ENCODE data around the gene ZMYND19. TPM values are rescaled to one million over a fixed set of nuclear protein-coding genes. Genes with fewer than 3 reads are reported as not detected.
A peak's percentile ranks its signal among the peaks of the same experiment; 100 is the strongest.
"Not testable (repeated sequence)": the region's sequence is repeated elsewhere in the genome, so short reads cannot be mapped to it uniquely, and the experiment has no call there.

Gene ZMYND19
- total RNA-seq, 1 donor from 2014 or later, result 34.4 TPM

DNA sequence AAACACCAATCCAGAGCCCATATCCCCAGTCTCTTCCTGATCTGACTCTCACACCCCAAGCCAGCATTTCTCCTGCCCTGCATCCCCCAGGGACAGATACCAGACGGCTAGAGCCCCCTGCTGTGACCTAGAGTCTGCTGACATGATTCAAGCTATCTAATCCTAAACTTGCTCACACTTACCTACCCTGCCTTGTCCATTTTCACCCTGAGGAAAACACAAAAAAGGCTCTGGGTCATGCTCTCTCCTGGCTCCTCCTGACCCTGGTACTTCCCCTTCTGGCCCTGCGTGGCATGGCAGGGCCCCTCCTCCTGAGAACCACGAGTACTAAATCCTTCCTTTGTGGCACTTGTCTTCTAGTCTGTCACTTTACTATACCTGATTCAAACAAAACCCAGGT lies 12.3 kb upstream of the ZMYND19 start:
- Histone ChIP-seq H3K4me2 (no peak overlapping the region), H3K4me3 (no peak overlapping the region), H3K36me3 (no peaks in the 10 kb centered on the region), H3K27me3 (peaks cover 28% of the 10 kb centered on the region), H3K79me2 (ENCODE audit: low read depth) (peaks cover 3% of the 10 kb centered on the region), H3F3A (ENCODE audit: low read depth) (peaks cover 14% of the 10 kb centered on the region), H4K20me1 (ENCODE audit: low read depth) (peaks cover 21% of the 10 kb centered on the region), H2AFZ (replicated peaks) (no peak overlapping the region), H3K9ac (no peak overlapping the region), H3K9me3 (ENCODE audit: low read depth) (no peaks in the 10 kb centered on the region), H3K4me1 (peaks cover 14% of the 10 kb centered on the region), H3K27ac (no peak overlapping the region)
- peak overlapping the region; percentile 39 for H3K4me3 Mint-ChIP-seq
- peak overlapping the region; percentile 35 for H3K27ac Mint-ChIP-seq
- TF ChIP-seq EZH2 (IDR thresholded peaks at IDR 0.05) (no peak), EZH2phosphoT487 (IDR thresholded peaks at IDR 0.05) (no peak)
- TF ChIP-seq, protein P1, sequence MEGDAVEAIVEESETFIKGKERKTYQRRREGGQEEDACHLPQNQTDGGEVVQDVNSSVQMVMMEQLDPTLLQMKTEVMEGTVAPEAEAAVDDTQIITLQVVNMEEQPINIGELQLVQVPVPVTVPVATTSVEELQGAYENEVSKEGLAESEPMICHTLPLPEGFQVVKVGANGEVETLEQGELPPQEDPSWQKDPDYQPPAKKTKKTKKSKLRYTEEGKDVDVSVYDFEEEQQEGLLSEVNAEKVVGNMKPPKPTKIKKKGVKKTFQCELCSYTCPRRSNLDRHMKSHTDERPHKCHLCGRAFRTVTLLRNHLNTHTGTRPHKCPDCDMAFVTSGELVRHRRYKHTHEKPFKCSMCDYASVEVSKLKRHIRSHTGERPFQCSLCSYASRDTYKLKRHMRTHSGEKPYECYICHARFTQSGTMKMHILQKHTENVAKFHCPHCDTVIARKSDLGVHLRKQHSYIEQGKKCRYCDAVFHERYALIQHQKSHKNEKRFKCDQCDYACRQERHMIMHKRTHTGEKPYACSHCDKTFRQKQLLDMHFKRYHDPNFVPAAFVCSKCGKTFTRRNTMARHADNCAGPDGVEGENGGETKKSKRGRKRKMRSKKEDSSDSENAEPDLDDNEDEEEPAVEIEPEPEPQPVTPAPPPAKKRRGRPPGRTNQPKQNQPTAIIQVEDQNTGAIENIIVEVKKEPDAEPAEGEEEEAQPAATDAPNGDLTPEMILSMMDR (IDR thresholded peaks at IDR 0.05), result no peak
- no peaks in the 10 kb centered on the region for H3K36me3 Mint-ChIP-seq
- peak; percentile 48 for DNase-seq (ENCODE audit: low spot score)
- no peaks in the 10 kb centered on the region for H3K9me3 Mint-ChIP-seq
- peaks cover 23% of the 10 kb centered on the region for H3K27me3 Mint-ChIP-seq (ENCODE audit: insufficient read depth, low read depth)
- H3K4me1 Mint-ChIP-seq, result peaks cover 29% of the 10 kb centered on the region

DNA sequence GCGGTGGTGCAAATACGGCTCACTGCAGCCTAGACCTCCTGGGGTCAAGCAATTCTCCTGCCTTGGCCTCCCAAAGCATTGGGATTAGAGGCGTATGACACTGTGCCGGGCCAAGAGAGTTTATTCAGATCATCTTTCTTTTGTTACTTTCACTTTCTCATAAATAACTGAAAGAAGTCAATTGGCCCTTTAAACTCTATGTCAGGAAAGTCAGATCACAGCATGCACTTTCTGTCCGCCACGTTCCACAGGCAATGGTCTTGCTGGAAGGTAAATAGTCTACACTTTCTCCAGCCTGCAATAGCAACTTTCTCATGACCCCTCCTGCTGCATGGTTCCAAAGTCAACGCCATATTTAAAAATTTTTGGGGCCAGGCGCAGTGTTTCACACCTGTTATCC lies 8.6 kb upstream of the ZMYND19 start:
- H3K36me3 ChIP-seq, result no peaks in the 10 kb centered on the region
- TF ChIP-seq EZH2phosphoT487 (IDR thresholded peaks at IDR 0.05) (no peak), EZH2 (IDR thresholded peaks at IDR 0.05) (no peak)
- TF ChIP-seq, protein P1 (IDR thresholded peaks at IDR 0.05), result no peak

DNA sequence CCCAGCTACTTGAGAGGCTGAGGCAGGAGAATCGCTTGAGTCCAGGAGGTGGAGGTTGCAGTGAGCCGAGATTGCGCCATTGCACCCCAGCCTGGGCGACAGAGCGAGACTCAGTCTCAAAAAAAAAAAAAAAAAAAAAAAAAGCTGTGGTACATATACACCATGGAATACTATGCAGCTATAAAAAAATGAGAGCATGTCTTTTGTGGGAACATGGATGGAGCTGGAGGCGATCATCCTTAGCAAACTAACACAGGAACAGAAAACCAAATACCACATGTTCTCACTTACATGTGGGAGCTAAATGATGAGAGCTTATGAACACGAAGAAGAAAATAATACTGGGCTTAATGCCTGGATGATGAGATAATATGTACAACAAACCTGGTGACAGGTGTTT lies 6.3 kb upstream of the ZMYND19 start:
- not testable (repeated sequence) for H2AFZ ChIP-seq (replicated peaks); H3K4me2 ChIP-seq; H4K20me1 ChIP-seq (ENCODE audit: low read depth); DNase-seq (ENCODE audit: low spot score); H3K4me3 ChIP-seq; H3F3A ChIP-seq (ENCODE audit: low read depth); H3K27ac Mint-ChIP-seq; H3K36me3 ChIP-seq; H3K27me3 ChIP-seq; H3K27ac ChIP-seq; H3K4me1 ChIP-seq; H3K36me3 Mint-ChIP-seq; H3K9me3 Mint-ChIP-seq; H3K27me3 Mint-ChIP-seq (ENCODE audit: insufficient read depth, low read depth); H3K79me2 ChIP-seq (ENCODE audit: low read depth); H3K9ac ChIP-seq; H3K9me3 ChIP-seq (ENCODE audit: low read depth); H3K4me3 Mint-ChIP-seq
- H3K4me1 Mint-ChIP-seq, result peaks cover 15% of the 10 kb centered on the region

More for the DNA sequence above, 8.6 kb upstream of the ZMYND19 start:
- Histone ChIP-seq H3K4me3 (no peak overlapping the region), H3K9me3 (ENCODE audit: low read depth) (no peaks in the 10 kb centered on the region), H3K27me3 (peaks cover 9% of the 10 kb centered on the region), H3K4me2 (no peak overlapping the region), H4K20me1 (ENCODE audit: low read depth) (peaks cover 3% of the 10 kb centered on the region), H2AFZ (replicated peaks) (no peak overlapping the region), H3K9ac (no peak overlapping the region), H3K79me2 (ENCODE audit: low read depth) (no peaks in the 10 kb centered on the region), H3K4me1 (no peaks in the 10 kb centered on the region), H3K27ac (no peak overlapping the region), H3F3A (ENCODE audit: low read depth) (peaks cover 11% of the 10 kb centered on the region)
- Mint-ChIP-seq H3K36me3 (no peaks in the 10 kb centered on the region), H3K4me3 (no peak overlapping the region), H3K27me3 (ENCODE audit: insufficient read depth, low read depth) (peaks cover 18% of the 10 kb centered on the region), H3K9me3 (no peaks in the 10 kb centered on the region), H3K27ac (no peak overlapping the region), H3K4me1 (peaks cover 19% of the 10 kb centered on the region)
- DNase-seq (ENCODE audit: low spot score), result no peak

DNA sequence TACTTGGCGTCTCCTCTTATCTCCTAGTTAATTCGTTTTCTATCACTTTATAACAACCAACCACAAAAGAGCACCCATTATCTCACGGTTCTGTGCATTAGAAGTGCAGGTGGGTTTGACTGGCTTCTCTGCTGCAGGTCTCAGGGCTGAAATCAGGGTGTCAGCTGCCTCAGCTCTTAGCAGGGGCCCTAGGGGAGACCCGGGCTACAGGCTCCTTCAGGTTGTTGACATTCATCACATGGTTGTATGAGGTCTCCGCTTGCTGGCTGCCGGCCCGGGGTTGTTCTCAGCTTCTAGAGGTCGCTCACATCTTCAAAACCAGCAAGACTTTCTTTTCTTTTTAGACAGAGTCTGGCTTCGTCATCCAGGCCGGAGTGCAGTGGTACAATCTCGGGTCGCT lies 2.9 kb upstream of the ZMYND19 start:
- Histone ChIP-seq H3K27me3 (no peaks in the 10 kb centered on the region), H3F3A (ENCODE audit: low read depth) (no peaks in the 10 kb centered on the region), H3K36me3 (no peaks in the 10 kb centered on the region), H4K20me1 (ENCODE audit: low read depth) (peaks cover 24% of the 10 kb centered on the region), H3K4me2 (no peak overlapping the region), H3K4me3 (no peak overlapping the region), H3K9ac (no peak overlapping the region), H3K4me1 (peaks cover 8% of the 10 kb centered on the region), H2AFZ (replicated peaks) (no peak overlapping the region), H3K27ac (no peak overlapping the region), H3K79me2 (ENCODE audit: low read depth) (peaks cover 26% of the 10 kb centered on the region), H3K9me3 (ENCODE audit: low read depth) (no peaks in the 10 kb centered on the region)
- TF ChIP-seq, protein P1 (IDR thresholded peaks at IDR 0.05), result no peak
- TF ChIP-seq EZH2 (IDR thresholded peaks at IDR 0.05) (no peak), EZH2phosphoT487 (IDR thresholded peaks at IDR 0.05) (no peak)
- no peak overlapping the region for H3K27ac Mint-ChIP-seq
- no peak for DNase-seq (ENCODE audit: low spot score)
- no peaks in the 10 kb centered on the region for H3K9me3 Mint-ChIP-seq
- no peaks in the 10 kb centered on the region for H3K36me3 Mint-ChIP-seq
- peaks cover 22% of the 10 kb centered on the region for H3K4me1 Mint-ChIP-seq
- peaks cover 7% of the 10 kb centered on the region for H3K27me3 Mint-ChIP-seq (ENCODE audit: insufficient read depth, low read depth)
- peak overlapping the region; percentile 34 for H3K4me3 Mint-ChIP-seq
